Measurements from ENCODE around the gene TRMT1L. TPM values are rescaled to one million over a fixed set of nuclear protein-coding genes. Genes with fewer than 3 reads are reported as not detected.

The TRMT1L gene
- total RNA-seq, 8 experiments from 2014 or later, result 8.4 to 25.7 (median 20.8) TPM

GRCh38 chr1:185069202-185069772 is 87.5 kb downstream of the TRMT1L start:
- 97 to 100% (median 100%) methylated on average over 1 to 4 of the region's 4 CpGs; no CpG with 5 or more reads in 3 of the 10 experiments for WGBS, 10 experiments
- no peak for ATAC-seq (replicated peaks in 6 of 8)
- in situ Hi-C loops (cut with MboI; ENCODE audit: low pct_unique_long_range_greater_than_20kb in 2 of 9, low sequenced_read_pairs in 9 of 9, unreplicated experiment in 9 of 9), result no loop called here

GRCh38 chr1:185068341-185068740 is 88.4 kb downstream of the TRMT1L start:
- in situ Hi-C loops (cut with MboI; ENCODE audit: low pct_unique_long_range_greater_than_20kb in 2 of 9, low sequenced_read_pairs in 9 of 9, unreplicated experiment in 9 of 9), result no loop called here

More at GRCh38 chr1:185069202-185069772, 87.5 kb downstream of the TRMT1L start:
- H3K4me3 ChIP-seq, result no peak overlapping the region
- no peaks in the 10 kb centered on the region for H3K4me1 ChIP-seq (replicated peaks in 1 of 2)
- no peak overlapping the region for H3K27ac ChIP-seq

More at GRCh38 chr1:185068341-185068740, 88.4 kb downstream of the TRMT1L start:
- Histone ChIP-seq H3K27ac (no peak overlapping the region), H3K4me3 (no peak overlapping the region), H3K4me1 (replicated peaks in 1 of 2) (no peaks in the 10 kb centered on the region)
- no peak for ATAC-seq (replicated peaks in 6 of 8)

Other genes with a start within 250 kb of the TRMT1L start
- gene NIBAN1, start 182.4 kb downstream of the TRMT1L start, total RNA-seq, result 10 to 100 TPM in 3 of 8 experiments, 1 to 10 TPM in 3, under 1 TPM in 2; 0.18 to 16.5 (median 6.9) TPM
- 10 to 100 TPM in 7 of 8 experiments, 1 to 10 TPM in 1; 9.5 to 60.4 (median 41.3) TPM for gene RNF2, start 111.4 kb downstream of the TRMT1L start, total RNA-seq
- 10 to 100 TPM in 5 of 8 experiments, 1 to 10 TPM in 3; 5.2 to 17.0 (median 10.7) TPM for gene SWT1, start 214 bp upstream of the TRMT1L start, total RNA-seq
- gene IVNS1ABP, start 160.3 kb upstream of the TRMT1L start, total RNA-seq, result 100 to 1,000 TPM in 5 of 8 experiments, 10 to 100 TPM in 3; 43.6 to 183 (median 108) TPM